ENCODE results near the gene FBRSL1.

DNA sequence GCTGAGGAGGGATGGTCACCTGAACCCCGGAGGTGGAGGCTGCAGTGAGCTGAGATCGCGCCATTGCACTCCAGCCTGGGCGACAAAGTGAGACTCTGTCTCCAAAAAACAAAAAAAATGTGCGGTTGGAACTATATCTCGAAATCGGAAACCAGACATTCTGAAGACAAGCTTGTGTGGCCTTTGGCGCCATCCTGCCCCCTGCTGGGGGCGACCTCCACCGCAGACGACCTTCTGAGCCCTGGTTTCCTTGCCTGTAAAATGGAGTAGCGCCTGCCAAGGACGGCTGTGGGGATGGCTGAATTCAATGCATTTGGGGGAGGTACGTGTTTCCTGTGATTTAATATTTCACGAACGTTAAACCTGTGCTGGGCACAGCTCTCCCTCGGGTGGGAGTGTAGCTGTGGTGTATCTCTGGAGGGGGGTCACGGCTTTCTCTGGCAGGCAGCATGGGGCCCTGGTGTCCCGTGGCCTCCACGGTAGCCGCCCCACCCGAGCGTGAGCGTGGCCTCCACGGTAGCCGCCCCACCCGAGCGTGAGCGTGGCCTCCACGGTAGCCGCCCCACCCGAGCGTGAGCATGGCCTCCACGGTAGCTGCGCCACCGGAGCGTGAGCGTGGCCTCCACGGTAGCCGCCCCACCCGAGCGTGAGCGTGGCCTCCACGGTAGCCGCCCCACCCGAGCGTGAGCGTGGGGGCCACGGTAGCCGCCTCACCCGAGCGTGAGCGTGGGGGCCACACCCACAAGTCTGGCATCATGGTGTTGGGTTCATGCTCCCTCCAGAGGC lies 65.1 kb downstream of the FBRSL1 start:
- TF ChIP-seq, protein P1, sequence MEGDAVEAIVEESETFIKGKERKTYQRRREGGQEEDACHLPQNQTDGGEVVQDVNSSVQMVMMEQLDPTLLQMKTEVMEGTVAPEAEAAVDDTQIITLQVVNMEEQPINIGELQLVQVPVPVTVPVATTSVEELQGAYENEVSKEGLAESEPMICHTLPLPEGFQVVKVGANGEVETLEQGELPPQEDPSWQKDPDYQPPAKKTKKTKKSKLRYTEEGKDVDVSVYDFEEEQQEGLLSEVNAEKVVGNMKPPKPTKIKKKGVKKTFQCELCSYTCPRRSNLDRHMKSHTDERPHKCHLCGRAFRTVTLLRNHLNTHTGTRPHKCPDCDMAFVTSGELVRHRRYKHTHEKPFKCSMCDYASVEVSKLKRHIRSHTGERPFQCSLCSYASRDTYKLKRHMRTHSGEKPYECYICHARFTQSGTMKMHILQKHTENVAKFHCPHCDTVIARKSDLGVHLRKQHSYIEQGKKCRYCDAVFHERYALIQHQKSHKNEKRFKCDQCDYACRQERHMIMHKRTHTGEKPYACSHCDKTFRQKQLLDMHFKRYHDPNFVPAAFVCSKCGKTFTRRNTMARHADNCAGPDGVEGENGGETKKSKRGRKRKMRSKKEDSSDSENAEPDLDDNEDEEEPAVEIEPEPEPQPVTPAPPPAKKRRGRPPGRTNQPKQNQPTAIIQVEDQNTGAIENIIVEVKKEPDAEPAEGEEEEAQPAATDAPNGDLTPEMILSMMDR (conservative IDR thresholded peaks at IDR 0.05; ENCODE audit: low read depth, low read length): peak; percentile 43
- TF ChIP-seq EZH2 (IDR thresholded peaks at IDR 0.05; ENCODE audit: borderline replicate concordance, low read depth, low read length, poor library complexity, severe bottlenecking): no peak
